HG03064 (cell line): ENCODE data around the gene BRWD1.

Experiments used
- ATAC-seq: cut with Tn5 transposase; IDR thresholded peaks from one replicate; pipeline ENCODE4 v1.9.1; 2021; ENCODE audit warnings: low read depth; ENCODE audit not compliant: unreplicated experiment

BRWD1 gene

GRCh38 chr21:39313571-39314142 is at the start of gene BRWD1:
Gene BRWD1, minus strand, starts transcription at chr21:39313632. Its CDS starts 141 bp downstream, at chr21:39313491.
- ATAC-seq: peak; percentile 51

- no peak for ATAC-seq
These were observed 49.3 kb upstream of the BRWD1 start for GRCh38 chr21:39362733-39363132.

- no peak for ATAC-seq
These were observed 46.0 kb upstream of the BRWD1 start for GRCh38 chr21:39359382-39359781.

GRCh38 chr21:39353295-39353694 is 39.9 kb upstream of the BRWD1 start:
- no peak for ATAC-seq

- no peak for ATAC-seq
These were observed 36.9 kb upstream of the BRWD1 start for GRCh38 chr21:39350094-39351005.

GRCh38 chr21:39349211-39350093 is 36.0 kb upstream of the BRWD1 start:
- peak; percentile 84 for ATAC-seq

- peak; percentile 45 for ATAC-seq
These were observed 35.2 kb upstream of the BRWD1 start, which contains the start of gene HMGN1 for GRCh38 chr21:39348355-39349210. Gene HMGN1, minus strand, starts transcription at chr21:39349088. Its CDS starts 171 bp downstream, at chr21:39348917.

- ATAC-seq: peak; percentile 11
These were observed 34.6 kb upstream of the BRWD1 start for GRCh38 chr21:39348040-39348354.

- no peak for ATAC-seq
These were observed 34.1 kb upstream of the BRWD1 start for GRCh38 chr21:39347537-39347936.

GRCh38 chr21:39346671-39347331 is 33.4 kb upstream of the BRWD1 start:
- ATAC-seq: no peak

GRCh38 chr21:39346206-39346605 is 32.8 kb upstream of the BRWD1 start:
- no peak for ATAC-seq

GRCh38 chr21:39345440-39345839 is 32.0 kb upstream of the BRWD1 start:
- ATAC-seq: no peak

GRCh38 chr21:39344848-39345247 is 31.4 kb upstream of the BRWD1 start:
- ATAC-seq: no peak

GRCh38 chr21:39341249-39341923 is 28.0 kb upstream of the BRWD1 start:
- no peak for ATAC-seq

- no peak for ATAC-seq
These were observed 27.3 kb upstream of the BRWD1 start for GRCh38 chr21:39340687-39341086.

- ATAC-seq: no peak
These were observed 25.8 kb upstream of the BRWD1 start for GRCh38 chr21:39339231-39339630.

GRCh38 chr21:39336457-39337008 is 23.1 kb upstream of the BRWD1 start:
- ATAC-seq: no peak

GRCh38 chr21:39334611-39335010 is 21.2 kb upstream of the BRWD1 start:
- ATAC-seq: no peak

GRCh38 chr21:39332175-39332574 is 18.7 kb upstream of the BRWD1 start:
- ATAC-seq: no peak
